ENCODE measurements around the gene FLT4.

The FLT4 gene

DNA sequence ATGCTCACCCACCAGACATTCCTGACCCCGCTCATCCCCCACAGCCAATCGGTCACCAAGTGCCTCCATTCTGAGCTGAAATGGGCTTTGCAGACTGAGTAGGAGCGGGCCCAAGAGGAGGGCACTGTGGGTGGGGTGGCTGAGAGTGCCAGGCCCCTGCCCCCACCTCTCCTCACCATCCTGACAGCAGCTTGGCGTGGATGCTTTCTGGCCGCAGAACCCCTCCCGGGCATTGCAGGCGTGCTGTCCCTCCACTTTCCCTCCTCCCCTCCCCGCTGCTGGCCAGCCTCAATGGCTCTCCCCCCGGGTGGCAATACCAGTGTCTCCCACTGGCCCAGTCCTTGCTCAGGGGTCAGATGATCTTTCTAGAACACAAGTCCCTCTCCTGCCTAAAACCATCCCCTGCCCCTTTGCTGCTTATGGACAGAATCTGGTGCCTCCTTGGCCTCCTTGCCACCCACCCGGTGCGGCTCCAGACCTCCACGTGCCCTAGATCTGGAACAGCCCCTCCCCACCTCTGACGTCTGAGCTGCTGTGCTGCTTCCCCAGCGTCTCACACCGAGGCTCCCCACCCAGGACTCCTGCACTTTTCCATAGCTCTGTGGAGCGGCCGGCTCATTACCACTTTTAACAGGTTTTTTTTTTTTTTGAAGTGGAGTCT, 6.1 kb downstream of the FLT4 start:
- WGBS (ENCODE audit: insufficient coverage, insufficient read length), result no CpG with 5 or more reads among the region's 17 CpGs
- Histone ChIP-seq H3K4me1 (ENCODE audit: control insufficient read depth, insufficient read depth, low read length) (no peaks in the 10 kb centered on the region), H3K36me3 (ENCODE audit: control insufficient read depth, insufficient read depth, low read length) (no peaks in the 10 kb centered on the region), H3K9me3 (ENCODE audit: control insufficient read depth, insufficient read depth, low read length) (no peaks in the 10 kb centered on the region), H3K27me3 (ENCODE audit: control insufficient read depth, insufficient read depth, low read length) (peaks cover 6% of the 10 kb centered on the region; the same call in 1 of the 2 replicates), H3K27ac (ENCODE audit: low read length) (no peak overlapping the region), H3K4me3 (ENCODE audit: low read length) (no peak overlapping the region)
- no peak for DNase-seq (ENCODE audit: low read depth, low spot score)

DNA sequence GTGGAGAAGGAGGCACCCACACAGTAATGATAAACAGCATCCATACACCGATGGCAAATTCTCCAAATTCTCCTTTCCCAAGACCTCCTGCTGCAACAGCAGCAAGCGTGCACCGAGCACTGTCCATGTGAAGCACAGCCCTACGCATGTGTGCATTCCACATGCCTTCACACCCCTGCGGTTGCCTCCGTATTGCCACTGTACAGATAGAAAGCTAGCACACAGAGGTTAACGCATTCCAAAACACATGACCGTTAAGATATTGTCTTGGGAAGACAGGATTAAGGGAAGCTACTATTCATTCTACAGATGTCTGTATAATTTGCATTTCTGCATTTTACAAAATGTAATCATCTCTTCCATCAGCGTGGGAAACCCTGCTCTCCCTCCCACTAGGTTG, 6.6 kb downstream of the FLT4 start:
- H3K27me3 ChIP-seq (ENCODE audit: control insufficient read depth, insufficient read depth, low read length), result peaks cover under 1% of the 10 kb centered on the region; the same call in 1 of the 2 replicates
- DNase-seq (ENCODE audit: low read depth, low spot score), result no peak
- WGBS (ENCODE audit: insufficient coverage, insufficient read length), result no CpG with 5 or more reads among the region's 9 CpGs

DNA sequence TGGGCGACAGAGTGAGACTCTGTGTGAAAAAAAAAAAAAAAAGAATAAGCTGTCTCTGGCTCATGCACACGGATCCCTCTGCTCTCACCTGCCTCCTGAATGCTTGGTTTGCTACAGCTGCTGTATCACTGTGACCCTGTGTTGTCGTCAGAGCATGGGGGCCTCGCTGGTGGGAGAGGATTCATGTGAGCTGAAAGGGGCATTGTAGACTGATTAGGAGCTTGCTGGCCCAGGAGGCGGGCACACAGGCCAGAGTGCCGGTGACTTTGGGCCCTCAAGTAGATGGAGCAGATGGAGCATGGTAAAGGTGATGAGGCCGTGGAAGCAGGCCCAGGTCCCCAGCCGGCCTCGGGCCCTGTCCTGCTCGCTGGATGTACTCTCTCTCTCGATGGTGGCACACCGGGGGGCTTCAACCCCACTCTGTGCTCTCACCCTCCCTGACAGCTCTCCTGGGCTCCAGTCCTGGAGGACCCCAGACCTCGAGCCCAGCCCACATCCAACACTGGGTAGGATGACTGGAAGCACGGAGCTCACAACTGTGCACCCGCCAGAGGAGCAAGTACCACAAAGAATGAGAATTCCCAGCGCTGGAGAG, 7.1 kb downstream of the FLT4 start:
- H3K4me3 ChIP-seq (ENCODE audit: low read length), result no peak overlapping the region
- H3K4me1 ChIP-seq (ENCODE audit: control insufficient read depth, insufficient read depth, low read length), result no peaks in the 10 kb centered on the region
- H3K27ac ChIP-seq (ENCODE audit: low read length), result no peak overlapping the region
- H3K36me3 ChIP-seq (ENCODE audit: control insufficient read depth, insufficient read depth, low read length), result no peaks in the 10 kb centered on the region
- no peaks in the 10 kb centered on the region for H3K9me3 ChIP-seq (ENCODE audit: control insufficient read depth, insufficient read depth, low read length)
- no CpG with 5 or more reads among the region's 16 CpGs for WGBS (ENCODE audit: insufficient coverage, insufficient read length)
- no peak for DNase-seq (ENCODE audit: low read depth, low spot score)
- no peaks in the 10 kb centered on the region for H3K27me3 ChIP-seq (ENCODE audit: control insufficient read depth, insufficient read depth, low read length)

More for the DNA sequence above, 6.6 kb downstream of the FLT4 start:
- no peaks in the 10 kb centered on the region for H3K9me3 ChIP-seq (ENCODE audit: control insufficient read depth, insufficient read depth, low read length)
- H3K4me1 ChIP-seq (ENCODE audit: control insufficient read depth, insufficient read depth, low read length), result no peaks in the 10 kb centered on the region
- no peaks in the 10 kb centered on the region for H3K36me3 ChIP-seq (ENCODE audit: control insufficient read depth, insufficient read depth, low read length)
- H3K4me3 ChIP-seq (ENCODE audit: low read length), result no peak overlapping the region
- H3K27ac ChIP-seq (ENCODE audit: low read length), result no peak overlapping the region

DNA sequence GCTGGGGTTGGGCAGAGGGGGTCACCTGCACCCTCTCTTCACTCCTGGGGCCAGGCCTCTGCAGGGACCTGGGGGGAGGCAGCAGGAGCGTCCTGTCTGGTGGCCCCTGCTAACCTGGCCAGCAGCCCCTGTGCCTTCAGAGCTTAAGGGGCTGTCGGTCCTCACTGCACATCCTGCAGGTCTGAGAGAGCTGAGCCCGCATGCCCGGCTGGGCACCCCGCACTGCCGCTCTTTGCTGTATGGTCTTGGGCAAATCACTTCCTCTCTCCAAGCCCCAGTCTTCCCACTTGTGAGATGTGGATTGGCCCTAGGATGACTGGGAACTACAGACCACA, 7.9 kb downstream of the FLT4 start:
- H3K4me1 ChIP-seq (ENCODE audit: control insufficient read depth, insufficient read depth, low read length), result no peaks in the 10 kb centered on the region
- no peak overlapping the region for H3K27ac ChIP-seq (ENCODE audit: low read length)
- H3K9me3 ChIP-seq (ENCODE audit: control insufficient read depth, insufficient read depth, low read length), result no peaks in the 10 kb centered on the region
- no peak for DNase-seq (ENCODE audit: low read depth, low spot score)
- no peak overlapping the region for H3K4me3 ChIP-seq (ENCODE audit: low read length)
- WGBS (ENCODE audit: insufficient coverage, insufficient read length), result no CpG with 5 or more reads among the region's 6 CpGs
- no peaks in the 10 kb centered on the region for H3K36me3 ChIP-seq (ENCODE audit: control insufficient read depth, insufficient read depth, low read length)
- H3K27me3 ChIP-seq (ENCODE audit: control insufficient read depth, insufficient read depth, low read length), result no peaks in the 10 kb centered on the region

DNA sequence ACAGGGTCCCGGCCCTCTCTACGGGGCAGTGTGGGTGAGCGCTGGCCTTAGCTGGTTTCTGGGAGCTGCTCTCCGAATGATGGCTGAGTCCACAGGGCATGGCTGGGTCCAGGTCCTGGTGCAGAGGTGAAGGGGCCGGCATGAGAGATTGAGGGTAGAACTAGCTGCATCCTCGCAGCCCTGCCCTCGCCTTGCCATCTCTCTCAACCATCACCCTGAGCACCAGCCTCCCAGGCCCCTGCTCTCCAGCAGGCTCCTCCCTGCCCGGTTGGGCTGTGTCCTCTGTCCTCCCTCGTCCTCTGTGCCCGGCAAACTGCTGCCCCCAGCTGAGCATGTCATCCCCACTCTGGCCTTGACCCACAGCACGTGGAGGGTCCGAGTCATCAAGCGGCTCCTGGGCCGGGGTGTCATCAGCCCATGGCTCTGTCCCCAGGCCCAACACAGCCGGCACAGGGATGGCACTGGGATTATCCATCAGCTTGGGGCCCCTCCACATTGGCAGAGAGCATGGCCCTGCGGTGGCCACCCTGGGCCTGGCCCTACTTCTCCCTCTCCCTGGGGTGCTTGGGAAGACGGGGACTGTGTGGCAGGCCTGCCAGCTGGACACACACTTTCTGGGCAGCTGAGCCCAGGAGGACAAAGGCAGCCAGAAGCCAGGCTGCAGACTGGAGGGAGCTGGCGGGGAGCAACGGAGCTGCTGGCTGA, 8.4 kb downstream of the FLT4 start:
- H3K4me3 ChIP-seq (ENCODE audit: low read length), result no peak overlapping the region
- no peak overlapping the region for H3K27ac ChIP-seq (ENCODE audit: low read length)
- H3K36me3 ChIP-seq (ENCODE audit: control insufficient read depth, insufficient read depth, low read length), result no peaks in the 10 kb centered on the region
- H3K4me1 ChIP-seq (ENCODE audit: control insufficient read depth, insufficient read depth, low read length), result no peaks in the 10 kb centered on the region
- H3K27me3 ChIP-seq (ENCODE audit: control insufficient read depth, insufficient read depth, low read length), result no peaks in the 10 kb centered on the region
- DNase-seq (ENCODE audit: low read depth, low spot score), result no peak
- no CpG with 5 or more reads among the region's 19 CpGs for WGBS (ENCODE audit: insufficient coverage, insufficient read length)
- H3K9me3 ChIP-seq (ENCODE audit: control insufficient read depth, insufficient read depth, low read length), result no peaks in the 10 kb centered on the region

DNA sequence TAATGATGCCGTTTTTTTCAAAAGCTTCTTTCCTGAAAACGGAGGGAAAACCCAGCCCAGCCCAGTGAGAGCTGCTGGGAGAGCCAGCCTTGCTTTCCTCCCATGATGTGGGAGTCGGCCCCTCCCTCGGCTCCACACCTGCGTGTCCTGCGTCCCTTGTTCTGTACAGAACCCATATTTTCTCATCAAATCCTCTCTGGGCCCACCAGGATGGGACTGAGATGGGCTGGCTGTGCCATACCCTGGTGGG, 8.9 kb downstream of the FLT4 start:
- no peak overlapping the region for H3K27ac ChIP-seq (ENCODE audit: low read length)
- DNase-seq (ENCODE audit: low read depth, low spot score), result no peak
- H3K9me3 ChIP-seq (ENCODE audit: control insufficient read depth, insufficient read depth, low read length), result no peaks in the 10 kb centered on the region
- no peaks in the 10 kb centered on the region for H3K36me3 ChIP-seq (ENCODE audit: control insufficient read depth, insufficient read depth, low read length)
- H3K4me1 ChIP-seq (ENCODE audit: control insufficient read depth, insufficient read depth, low read length), result no peaks in the 10 kb centered on the region
- WGBS (ENCODE audit: insufficient coverage, insufficient read length), result no CpG with 5 or more reads among the region's 6 CpGs
- H3K27me3 ChIP-seq (ENCODE audit: control insufficient read depth, insufficient read depth, low read length), result no peaks in the 10 kb centered on the region
- no peak overlapping the region for H3K4me3 ChIP-seq (ENCODE audit: low read length)

DNA sequence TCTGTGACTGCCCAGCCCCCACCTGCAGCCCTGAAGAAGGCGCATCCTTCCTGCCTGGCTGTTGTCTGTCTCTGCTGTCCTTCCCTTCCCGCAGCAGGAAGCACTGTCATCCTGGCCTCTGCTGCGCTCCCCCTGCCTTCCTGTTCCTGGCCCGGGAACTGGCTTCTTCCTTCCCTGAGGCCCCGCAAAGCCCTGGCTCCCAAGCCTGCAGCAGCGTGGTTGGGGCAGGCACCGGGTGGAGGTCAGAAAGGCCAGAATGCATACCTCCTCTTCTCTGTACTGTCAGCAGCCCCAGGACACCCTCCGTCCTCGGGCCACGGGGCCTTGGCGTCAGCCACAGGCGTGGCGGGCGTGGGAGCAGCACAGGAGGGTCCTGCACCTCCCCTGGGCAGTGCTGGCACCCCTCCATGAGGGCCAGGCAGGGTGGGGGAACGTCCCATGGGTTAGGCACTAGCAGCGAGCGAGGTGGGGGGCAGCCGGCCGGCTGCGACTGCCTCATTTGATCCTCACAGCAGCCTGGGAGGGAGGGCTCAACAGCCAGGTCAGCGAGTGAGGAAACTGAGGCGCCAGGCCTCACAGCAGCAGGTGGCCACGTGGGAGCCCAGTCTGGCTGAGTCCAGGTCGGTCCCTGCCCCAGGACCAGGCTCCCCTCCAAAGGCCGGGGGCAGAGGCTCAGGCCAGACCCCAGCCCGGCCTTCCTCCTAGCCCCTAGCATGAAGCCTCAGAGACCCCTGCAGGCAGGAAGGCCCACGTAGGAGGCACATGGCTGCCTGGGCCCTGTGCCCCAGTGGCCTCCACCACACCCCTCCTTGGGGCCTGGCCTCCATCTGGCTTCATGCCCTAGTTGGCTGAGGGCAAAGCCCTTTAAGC, 9.4 kb downstream of the FLT4 start:
- H3K4me3 ChIP-seq (ENCODE audit: low read length), result no peak overlapping the region
- H3K27ac ChIP-seq (ENCODE audit: low read length), result no peak overlapping the region
- H3K4me1 ChIP-seq (ENCODE audit: control insufficient read depth, insufficient read depth, low read length), result no peaks in the 10 kb centered on the region
- no CpG with 5 or more reads among the region's 27 CpGs for WGBS (ENCODE audit: insufficient coverage, insufficient read length)
- no peaks in the 10 kb centered on the region for H3K9me3 ChIP-seq (ENCODE audit: control insufficient read depth, insufficient read depth, low read length)
- DNase-seq (ENCODE audit: low read depth, low spot score), result no peak
- no peaks in the 10 kb centered on the region for H3K36me3 ChIP-seq (ENCODE audit: control insufficient read depth, insufficient read depth, low read length)
- no peaks in the 10 kb centered on the region for H3K27me3 ChIP-seq (ENCODE audit: control insufficient read depth, insufficient read depth, low read length)

DNA sequence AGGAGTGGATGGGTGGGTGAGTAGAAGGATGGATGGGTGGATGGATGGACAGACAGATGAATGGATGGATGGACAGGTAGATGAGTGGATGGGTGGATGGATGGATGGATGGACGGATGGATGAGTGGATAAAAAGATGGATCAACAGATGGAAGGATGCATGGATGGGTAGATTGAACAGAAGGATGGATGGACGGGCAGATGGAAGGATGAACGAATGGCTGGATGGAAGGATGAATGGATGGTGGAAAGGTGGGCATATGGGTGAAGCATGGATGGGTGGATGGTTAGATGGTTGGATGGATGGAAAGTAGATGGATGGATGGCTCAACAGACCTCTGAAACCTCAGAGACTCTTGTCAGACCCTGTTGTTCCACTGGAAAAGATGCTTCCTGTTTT, 10.1 kb downstream of the FLT4 start:
- Histone ChIP-seq H3K9me3 (ENCODE audit: control insufficient read depth, insufficient read depth, low read length) (no peaks in the 10 kb centered on the region), H3K4me3 (ENCODE audit: low read length) (no peak overlapping the region), H3K27ac (ENCODE audit: low read length) (no peak overlapping the region), H3K4me1 (ENCODE audit: control insufficient read depth, insufficient read depth, low read length) (no peaks in the 10 kb centered on the region), H3K36me3 (ENCODE audit: control insufficient read depth, insufficient read depth, low read length) (no peaks in the 10 kb centered on the region), H3K27me3 (ENCODE audit: control insufficient read depth, insufficient read depth, low read length) (no peaks in the 10 kb centered on the region)
- no peak for DNase-seq (ENCODE audit: low read depth, low spot score)
- WGBS (ENCODE audit: insufficient coverage, insufficient read length), result no CpG with 5 or more reads among the region's 3 CpGs

DNA sequence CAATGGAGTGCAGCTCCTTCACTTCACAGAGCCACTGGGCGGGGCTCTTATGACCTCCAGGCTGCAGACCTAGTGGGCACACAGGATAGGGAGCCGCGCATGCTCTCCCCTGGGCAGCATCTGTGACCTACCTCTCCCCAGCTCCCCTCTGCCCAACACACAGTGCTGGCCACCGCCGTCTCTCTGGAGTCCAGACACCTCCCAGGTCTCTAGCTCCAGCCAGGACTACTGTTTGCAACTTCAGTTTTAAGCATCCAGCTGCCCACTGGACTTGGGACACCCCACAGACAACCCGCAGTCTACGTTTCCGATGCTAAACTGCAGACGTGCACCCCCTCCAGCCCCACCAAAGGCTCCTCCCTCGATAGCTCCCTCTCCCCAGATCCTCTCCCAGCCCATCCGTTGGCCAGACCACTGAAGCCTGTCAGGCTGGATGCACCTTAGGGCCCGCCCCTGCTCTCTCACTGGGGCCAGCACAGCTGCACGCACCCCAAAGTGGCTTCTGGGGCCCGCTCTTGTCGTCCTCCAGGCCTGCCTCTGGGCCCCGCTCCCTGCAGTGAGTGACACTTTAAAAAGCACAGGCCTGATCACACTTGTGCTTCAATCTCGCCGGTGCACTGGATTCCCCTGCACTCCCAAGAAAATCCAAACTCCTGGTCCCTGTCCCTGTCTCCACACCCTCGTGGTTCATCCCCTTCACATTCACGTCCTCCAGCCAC, 11.3 kb downstream of the FLT4 start:
- Histone ChIP-seq H3K36me3 (ENCODE audit: control insufficient read depth, insufficient read depth, low read length) (no peaks in the 10 kb centered on the region), H3K27ac (ENCODE audit: low read length) (no peak overlapping the region), H3K9me3 (ENCODE audit: control insufficient read depth, insufficient read depth, low read length) (no peaks in the 10 kb centered on the region), H3K27me3 (ENCODE audit: control insufficient read depth, insufficient read depth, low read length) (no peaks in the 10 kb centered on the region), H3K4me1 (ENCODE audit: control insufficient read depth, insufficient read depth, low read length) (no peaks in the 10 kb centered on the region), H3K4me3 (ENCODE audit: low read length) (no peak overlapping the region)
- no CpG with 5 or more reads among the region's 20 CpGs for WGBS (ENCODE audit: insufficient coverage, insufficient read length)
- DNase-seq (ENCODE audit: low read depth, low spot score), result no peak

Measured in iPS DF 6.9 (cell line).